ENCODE data around the gene SMPD4.
"Not testable (repeated sequence)": the region's sequence is repeated elsewhere in the genome, so short reads cannot be mapped to it uniquely, and the experiment has no call there.

Gene SMPD4, protein sequence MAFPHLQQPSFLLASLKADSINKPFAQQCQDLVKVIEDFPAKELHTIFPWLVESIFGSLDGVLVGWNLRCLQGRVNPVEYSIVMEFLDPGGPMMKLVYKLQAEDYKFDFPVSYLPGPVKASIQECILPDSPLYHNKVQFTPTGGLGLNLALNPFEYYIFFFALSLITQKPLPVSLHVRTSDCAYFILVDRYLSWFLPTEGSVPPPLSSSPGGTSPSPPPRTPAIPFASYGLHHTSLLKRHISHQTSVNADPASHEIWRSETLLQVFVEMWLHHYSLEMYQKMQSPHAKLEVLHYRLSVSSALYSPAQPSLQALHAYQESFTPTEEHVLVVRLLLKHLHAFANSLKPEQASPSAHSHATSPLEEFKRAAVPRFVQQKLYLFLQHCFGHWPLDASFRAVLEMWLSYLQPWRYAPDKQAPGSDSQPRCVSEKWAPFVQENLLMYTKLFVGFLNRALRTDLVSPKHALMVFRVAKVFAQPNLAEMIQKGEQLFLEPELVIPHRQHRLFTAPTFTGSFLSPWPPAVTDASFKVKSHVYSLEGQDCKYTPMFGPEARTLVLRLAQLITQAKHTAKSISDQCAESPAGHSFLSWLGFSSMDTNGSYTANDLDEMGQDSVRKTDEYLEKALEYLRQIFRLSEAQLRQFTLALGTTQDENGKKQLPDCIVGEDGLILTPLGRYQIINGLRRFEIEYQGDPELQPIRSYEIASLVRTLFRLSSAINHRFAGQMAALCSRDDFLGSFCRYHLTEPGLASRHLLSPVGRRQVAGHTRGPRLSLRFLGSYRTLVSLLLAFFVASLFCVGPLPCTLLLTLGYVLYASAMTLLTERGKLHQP

GRCh38 chr2:130181325-130181879 is at the start of gene SMPD4:
Gene SMPD4 (minus strand): TSS chr2:130181602. CDS start chr2:130176592, 5,010 bp downstream.
- peak; percentile 96 for DNase-seq

- not testable (repeated sequence) for DNase-seq
Observed at GRCh38 chr2:130230907-130231306, 49.5 kb upstream of the SMPD4 start.

GRCh38 chr2:130230376-130230775 is 49.0 kb upstream of the SMPD4 start:
- DNase-seq: not testable (repeated sequence)

- peak; percentile 14 for DNase-seq
Observed at GRCh38 chr2:130229161-130229510, 47.7 kb upstream of the SMPD4 start.

DNA sequence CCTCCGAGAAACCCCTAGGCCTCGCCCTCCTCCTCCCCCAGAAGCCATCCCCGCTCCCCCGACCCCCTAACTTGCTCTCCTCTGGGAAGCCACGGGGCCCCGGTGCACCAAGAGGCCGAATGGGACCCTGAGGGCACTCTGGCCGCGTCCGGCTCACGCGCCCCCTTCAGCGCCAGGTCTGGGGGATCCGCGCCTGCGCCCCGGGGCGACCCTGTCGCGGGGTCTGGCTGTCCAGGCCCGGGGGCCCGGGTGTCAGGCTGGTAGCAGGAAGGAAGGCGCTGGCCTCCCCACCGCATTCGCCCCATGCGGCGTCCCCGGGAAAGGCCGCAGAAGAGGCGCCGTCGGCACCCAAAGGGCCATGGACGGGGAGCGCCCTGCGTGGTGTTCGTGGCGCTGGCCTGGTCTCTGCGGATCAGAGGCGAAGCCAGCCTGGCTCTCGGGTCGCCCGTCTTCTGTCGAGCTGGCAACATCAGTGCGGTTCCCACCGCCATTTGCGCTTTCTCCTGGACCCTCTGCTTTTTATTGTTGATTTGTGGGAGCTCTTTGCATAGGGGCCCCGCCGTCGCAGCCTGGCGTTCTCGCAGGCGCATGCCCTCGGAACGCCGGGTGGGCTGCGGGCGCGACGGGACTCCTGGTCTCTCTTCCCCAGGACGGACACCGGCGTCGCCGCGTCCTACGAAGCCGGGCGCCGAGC is 47.2 kb upstream of the SMPD4 start:
- DNase-seq: not testable (repeated sequence)

GRCh38 chr2:130228005-130228404 is 46.6 kb upstream of the SMPD4 start:
- not testable (repeated sequence) for DNase-seq

DNA sequence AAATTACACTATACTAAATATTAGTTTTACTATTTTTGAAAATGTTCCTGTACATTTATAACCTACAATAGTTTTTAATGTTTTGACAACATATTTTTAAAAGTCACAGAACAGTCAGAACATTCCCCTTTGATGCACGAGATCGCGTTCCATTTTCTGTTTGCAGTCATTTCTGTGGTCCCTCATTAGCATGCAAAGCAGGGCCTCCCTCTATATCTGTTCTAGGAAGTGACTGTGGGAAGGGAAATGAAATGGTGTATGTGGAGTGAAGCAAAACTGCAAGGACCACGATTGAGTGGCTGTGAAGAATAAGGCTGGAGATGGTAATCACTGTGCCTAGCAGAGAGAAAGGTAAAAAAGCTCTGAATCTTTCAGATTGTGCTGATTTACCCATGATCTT is 41.1 kb upstream of the SMPD4 start:
- DNase-seq: not testable (repeated sequence)

DNA sequence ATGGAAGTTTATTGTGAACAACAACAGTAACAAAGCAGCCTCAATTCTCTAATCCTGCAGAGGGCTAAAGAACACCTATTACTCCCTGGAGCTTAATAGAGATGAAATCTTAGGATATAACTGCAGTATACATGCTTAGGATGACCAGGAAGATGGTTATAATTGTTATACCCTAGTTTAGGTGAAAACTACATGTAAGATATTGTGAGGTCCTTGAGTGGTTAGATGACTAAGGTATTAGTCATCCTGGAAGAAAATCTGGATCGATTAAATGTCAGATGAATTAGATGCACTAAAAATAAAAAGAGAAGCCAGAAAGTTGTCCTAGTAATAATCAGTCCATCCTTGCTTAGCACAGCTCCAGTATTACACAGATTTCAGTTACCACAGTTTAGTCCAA is 39.1 kb upstream of the SMPD4 start:
- DNase-seq: not testable (repeated sequence)

GRCh38 chr2:130219147-130219546 is 37.7 kb upstream of the SMPD4 start:
- DNase-seq: not testable (repeated sequence)

DNA sequence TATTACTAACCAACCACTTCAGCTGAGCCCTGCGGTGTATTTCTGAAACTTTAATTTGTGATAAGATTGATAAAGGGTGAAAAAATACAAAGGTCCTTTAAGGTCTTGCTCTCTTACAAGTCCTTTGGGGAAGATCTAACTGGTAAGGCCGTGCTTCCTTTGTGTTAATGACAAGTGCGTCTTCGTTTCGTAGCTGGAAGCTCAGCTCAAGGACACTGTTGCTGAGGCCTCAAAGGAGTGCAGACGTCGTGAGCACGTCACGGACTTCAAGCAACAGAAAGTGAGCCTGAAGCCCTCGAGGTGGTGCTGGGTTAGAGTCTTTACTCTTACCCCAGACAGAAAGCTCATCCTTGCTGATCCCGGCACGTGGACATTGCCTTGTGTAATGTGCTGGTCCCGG is 25.6 kb upstream of the SMPD4 start:
- not testable (repeated sequence) for DNase-seq

DNA sequence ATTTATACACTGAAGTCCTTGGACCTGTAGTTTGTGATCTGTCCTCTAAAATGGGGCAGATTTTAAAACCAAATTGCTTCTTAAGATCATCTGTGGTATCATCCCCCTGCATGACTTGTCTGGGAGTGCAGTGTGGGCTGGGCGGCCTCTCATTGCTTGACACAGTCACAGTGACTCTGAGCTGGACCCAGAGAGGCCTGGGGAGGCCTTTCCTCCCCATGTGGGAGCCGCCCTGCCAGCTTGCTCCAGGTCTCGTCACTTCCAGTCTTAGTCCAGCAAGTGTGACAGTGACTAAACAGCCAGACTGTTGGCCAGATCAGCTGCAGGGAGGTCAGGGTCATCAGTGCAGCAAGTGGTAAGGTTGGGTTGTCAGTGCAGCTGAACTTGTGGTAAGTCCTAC is 21.7 kb upstream of the SMPD4 start:
- DNase-seq: not testable (repeated sequence)

GRCh38 chr2:130202518-130202917 is 21.1 kb upstream of the SMPD4 start:
- not testable (repeated sequence) for DNase-seq

DNA sequence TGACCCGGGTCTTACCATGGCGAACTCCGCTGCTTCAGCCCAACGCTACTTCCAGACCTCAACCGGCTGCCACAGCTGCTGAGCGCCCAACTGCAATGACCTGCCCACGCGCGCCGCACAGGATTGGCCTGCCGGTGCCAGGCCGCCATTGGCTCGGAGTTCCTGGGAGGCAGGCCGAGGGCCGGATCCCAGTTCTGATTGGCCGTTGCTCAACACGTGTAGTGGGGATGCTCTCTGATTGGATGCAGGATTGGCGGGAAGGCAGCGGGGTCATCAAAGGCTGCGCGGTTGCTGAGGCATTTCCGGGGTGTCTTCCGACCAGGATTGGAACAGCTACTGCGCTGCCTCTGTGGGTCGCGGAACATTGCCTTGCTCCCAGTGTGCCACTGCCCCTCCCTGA is 16.9 kb upstream of the SMPD4 start, which contains the start of gene TUBA3E:
Gene TUBA3E (minus strand): TSS at position 97 of the 400 bp plus-strand sequence. CDS start 79 bp downstream, at position 18.
- no peak for DNase-seq

- not testable (repeated sequence) for DNase-seq
Observed at GRCh38 chr2:130196052-130196451, 14.7 kb upstream of the SMPD4 start.

GRCh38 chr2:130195089-130195635 is 13.8 kb upstream of the SMPD4 start:
- DNase-seq: not testable (repeated sequence)

DNA sequence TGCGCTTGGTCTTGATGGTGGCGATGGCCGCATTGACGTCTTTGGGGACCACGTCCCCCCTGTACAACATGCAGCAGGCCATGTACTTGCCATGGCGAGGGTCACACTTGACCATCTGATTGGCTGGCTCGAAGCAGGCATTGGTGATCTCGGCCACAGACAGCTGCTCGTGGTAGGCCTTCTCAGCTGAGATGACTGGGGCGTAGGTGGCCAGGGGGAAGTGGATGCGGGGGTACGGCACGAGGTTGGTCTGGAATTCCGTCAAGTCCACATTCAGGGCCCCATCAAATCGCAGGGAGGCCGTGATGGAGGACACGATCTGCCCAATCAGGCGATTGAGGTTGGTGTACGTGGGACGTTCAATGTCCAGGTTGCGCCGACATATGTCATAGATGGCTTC is 12.4 kb upstream of the SMPD4 start:
- DNase-seq: not testable (repeated sequence)

GRCh38 chr2:130192451-130192850 is 11.0 kb upstream of the SMPD4 start:
- not testable (repeated sequence) for DNase-seq

DNA sequence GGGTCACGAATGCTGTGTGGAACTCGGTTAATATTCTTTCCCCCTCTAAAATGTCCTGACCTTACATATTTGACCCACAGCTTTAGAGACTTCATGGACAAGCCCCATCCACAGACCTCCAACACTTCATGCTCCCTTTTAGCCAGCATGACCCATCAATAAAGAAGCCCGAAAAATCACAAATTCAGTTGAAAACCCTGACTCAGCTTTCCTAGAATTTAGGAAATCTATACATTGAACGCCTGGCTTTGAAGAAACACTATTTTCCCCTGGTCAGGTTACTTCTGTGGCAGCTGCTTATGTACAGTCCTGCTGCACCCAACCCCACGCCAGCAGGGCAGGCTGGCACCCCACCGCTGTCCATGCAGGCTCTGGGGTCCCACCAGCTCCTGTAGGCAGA is 9.9 kb upstream of the SMPD4 start:
- DNase-seq: not testable (repeated sequence)

- DNase-seq: no peak
Observed at GRCh38 chr2:130190237-130190636, 8.8 kb upstream of the SMPD4 start.

- DNase-seq: not testable (repeated sequence)
Observed at GRCh38 chr2:130188958-130189357, 7.6 kb upstream of the SMPD4 start.

DNA sequence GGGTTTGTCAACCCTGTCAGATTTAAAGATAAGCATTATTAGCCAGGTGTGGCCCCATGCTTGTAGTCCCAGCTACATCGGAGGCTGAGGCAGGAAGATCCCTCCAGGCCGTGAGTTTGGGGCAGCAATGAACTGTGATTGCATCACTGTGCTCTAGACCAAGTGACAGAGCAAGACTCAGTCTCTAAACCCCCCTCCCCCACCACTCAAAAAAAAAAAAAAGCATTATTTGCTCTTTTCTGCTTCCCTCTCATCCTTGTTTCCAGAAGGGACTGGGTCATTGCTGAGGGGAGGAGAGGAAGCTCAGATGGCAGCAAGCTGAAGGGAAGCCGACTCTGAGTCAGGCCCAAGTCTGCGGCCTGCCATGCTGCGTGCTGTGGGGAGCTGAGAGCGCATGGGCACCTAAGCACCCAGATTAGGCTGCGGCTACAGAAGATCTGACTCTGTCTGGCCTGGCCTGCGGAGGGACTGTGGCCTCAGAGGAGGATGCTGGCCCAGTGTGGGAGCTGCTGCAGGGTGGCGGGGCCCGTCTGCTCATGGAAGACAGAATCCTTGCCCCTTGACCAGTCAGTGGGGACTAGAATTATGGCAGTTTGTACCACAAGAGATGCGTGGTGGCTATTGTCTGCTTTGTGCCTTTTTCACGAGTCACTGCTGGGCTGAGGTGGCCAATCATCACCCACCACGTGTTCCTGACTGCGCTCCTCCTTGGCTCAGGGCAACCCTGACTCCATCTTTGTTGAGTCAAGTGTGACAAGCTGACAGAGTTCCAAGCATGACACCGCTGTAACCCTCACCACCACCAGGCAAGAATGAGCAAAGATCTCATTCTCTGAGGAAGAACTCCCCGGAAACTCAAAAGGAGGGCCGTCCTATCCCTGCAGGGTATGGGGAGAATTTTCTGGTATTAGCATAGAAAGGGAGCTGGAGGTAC is 6.7 kb upstream of the SMPD4 start:
- DNase-seq: not testable (repeated sequence)
